Spleen (tissue), 7 donors: ENCODE measurements around the gene C1QL1.

Experiments
- CTCF ChIP-seq, 11 experiments: fragments of 200-600 bp in 7 of 11; fragments of 450-650 bp in 4 of 11; sonication (generic) in 4 of 11; IDR thresholded peaks in 8 of 11; conservative IDR thresholded peaks in 3 of 11; 1 replicate in 7 of 11; 2 replicates in 4 of 11; pipeline versions ENCODE4 v1.4.0 to v1.8.0; 2016 to 2021; ENCODE audit warnings: antibody characterized with exemption in 11 of 11, inconsistent platforms in 4 of 11, mild to moderate bottlenecking in 1 of 11
- POLR2AphosphoS5 ChIP-seq, 3 donors: sonication (generic); formaldehyde crosslinking; IDR thresholded peaks; one replicate each; pipeline ENCODE4 v1.5.1; 2017; ENCODE audit warnings: antibody characterized with exemption in 3 of 3
- donor health status: DM: no; HTN: no; CAD: no; lungs with moderate emphysema.
- donor health status: DM: no; HTN: no; CAD: no.
- donor health status: DM: no; HTN: no; CAD: no.

- TF ChIP-seq CTCF (IDR thresholded peaks at IDR 0.05 in 8 of 11, conservative IDR thresholded peaks at IDR 0.05 in 3 of 11) (no peak), POLR2AphosphoS5 (IDR thresholded peaks at IDR 0.05) (no peak)
These were observed 10.7 kb upstream of the C1QL1 start for GRCh38 chr17:44978807-44979206.
